CD4-positive, alpha-beta T cell (primary cell): ENCODE results near the gene TEN1. TPM values are rescaled to one million over a fixed set of nuclear protein-coding genes. Genes with fewer than 3 reads are reported as not detected.

Source experiments
- ATAC-seq: fragments of 200-7000 bp; cut with Tn5 transposase; one replicate; pipeline ENCODE4 v1.10.0; 2022; ENCODE audit warnings: mild to moderate bottlenecking; ENCODE audit not compliant: poor library complexity
- CTCF ChIA-PET: fragments of 350-600 bp; sonication (Branson Sonifier 250); formaldehyde crosslinking; loops from one replicate; lab custom pipeline; 2021; ENCODE audit warnings: antibody characterized with exemption, inconsistent platforms; lab: Charles Lee
- POLR2A ChIA-PET: fragments of 350-600 bp; sonication (Branson Sonifier 250); formaldehyde crosslinking; loops from one replicate; lab custom pipeline; 2021; ENCODE audit warnings: antibody characterized with exemption, inconsistent platforms; lab: Charles Lee
- DNase-seq, 14 experiments: peaks; one replicate each; pipeline ENCODE4 v3.0.0-alpha.2; 2013 to 2020; ENCODE audit warnings: mixed read lengths in 2 of 14
- H3K27ac ChIP-seq, 2 donors: one replicate each; pipeline versions ENCODE4 v1.5.1 to v1.7.0; 2013; ENCODE audit warnings: low read length in 2 of 2, low read depth in 1 of 2, mild to moderate bottlenecking in 1 of 2
- H3K27me3 ChIP-seq, 2 experiments: 1 replicate in 1 of 2; 2 replicates in 1 of 2; pipeline versions ENCODE4 v1.6.1 to v1.7.0; 2013; ENCODE audit warnings: low read length in 2 of 2, control low read depth in 1 of 2, mild to moderate bottlenecking in 1 of 2, moderate library complexity in 1 of 2; ENCODE audit not compliant: insufficient read depth in 2 of 2, control insufficient read depth in 1 of 2
- H3K36me3 ChIP-seq: one replicate; pipeline ENCODE4 v1.6.1; 2013; ENCODE audit warnings: low read length, control low read depth; ENCODE audit not compliant: insufficient read depth
- H3K4me1 ChIP-seq: one replicate; pipeline ENCODE4 v1.6.1; 2013; ENCODE audit warnings: low read length, control low read depth; ENCODE audit not compliant: insufficient read depth
- H3K4me3 ChIP-seq: one replicate; pipeline ENCODE4 v1.5.1; 2013; ENCODE audit warnings: mild to moderate bottlenecking, low read length, moderate library complexity
- H3K9me3 ChIP-seq, 2 experiments: 1 replicate in 1 of 2; 2 replicates in 1 of 2; pipeline versions ENCODE4 v1.6.1 to v1.7.0; 2013; ENCODE audit warnings: low read length in 2 of 2, mild to moderate bottlenecking in 2 of 2, control low read depth in 1 of 2, moderate library complexity in 1 of 2; ENCODE audit not compliant: control insufficient read depth in 1 of 2, insufficient read depth in 1 of 2
- H3K27ac Mint-ChIP-seq: one replicate; pipeline ENCODE4 v1.8.0; 2020; ENCODE audit warnings: mixed read lengths
- H3K27me3 Mint-ChIP-seq: one replicate; pipeline ENCODE4 v1.8.0; 2021; ENCODE audit warnings: mixed read lengths
- H3K36me3 Mint-ChIP-seq: one replicate; pipeline ENCODE4 v1.8.0; 2021; ENCODE audit warnings: low read depth, mixed read lengths
- H3K4me1 Mint-ChIP-seq: one replicate; pipeline ENCODE4 v1.8.0; 2021; ENCODE audit warnings: low read depth, mixed read lengths
- H3K4me3 Mint-ChIP-seq: one replicate; pipeline ENCODE4 v1.8.0; 2020; ENCODE audit warnings: mild to moderate bottlenecking, mixed read lengths
- H3K9me3 Mint-ChIP-seq: one replicate; pipeline ENCODE4 v1.8.0; 2020; ENCODE audit warnings: mixed read lengths
- CTCF ChIP-seq: fragments of 200-600 bp; IDR thresholded peaks from one replicate; pipeline ENCODE4 v1.8.0; 2022; ENCODE audit warnings: antibody characterized with exemption, mild to moderate bottlenecking
- intact Hi-C, 2 experiments: fragments of 100-400 bp; cut with DNase I in 1 of 2; cut with micrococcal nuclease in 1 of 2; formaldehyde crosslinking; loops; one replicate each; pipeline versions ENCODE4 v1.15.1 to v1.9.0; 2023 to 2025; cut with DNase I, micrococcal nuclease
- total RNA-seq, 174 experiments: library from RNA in 2 of 174; stranded (reverse) in 2 of 174; gene quantifications; one replicate each; pipeline ENCODE4 v1.2.3 and lab custom pipeline; 2021 to 2026

The TEN1 gene
- total RNA-seq, 2 experiments from 2014 or later, result 13.0 to 13.8 TPM

GRCh38 chr17:76014925-76015261 is 35.9 kb downstream of the TEN1 start:
- Histone ChIP-seq H3K9me3 (no peaks in the 10 kb centered on the region), H3K27me3 (no peaks in the 10 kb centered on the region), H3K4me3 (no peak overlapping the region), H3K4me1 (peaks cover 11% of the 10 kb centered on the region), H3K27ac (no peak overlapping the region), H3K36me3 (no peaks in the 10 kb centered on the region)
- Mint-ChIP-seq H3K4me1 (peaks cover 7% of the 10 kb centered on the region), H3K9me3 (no peaks in the 10 kb centered on the region), H3K27ac (no peak overlapping the region), H3K4me3 (no peak overlapping the region), H3K27me3 (no peaks in the 10 kb centered on the region), H3K36me3 (no peaks in the 10 kb centered on the region)
- TF ChIP-seq CTCF, result no peak
- CTCF ChIA-PET, result interaction anchor here (1.0 to 1.3 kb wide), 10 partner anchors 9 to 383 kb away, joined by 3 to 7 read pairs (median 4); partner anchors contain the start of genes CDK3, EXOC7 and UBALD2
- POLR2A ChIA-PET, result interaction anchor here (1.1 to 2.2 kb wide), 4 partner anchors 14 to 177 kb away, joined by 3 to 13 read pairs (median 5); partner anchors contain the start of gene EXOC7
- DNase-seq, result no peak
- intact Hi-C loops, result loop anchor here (1.0 to 5.0 kb wide), 6 partner anchors 42 to 382 kb away; partner anchors contain the start of gene EXOC7 (in 1 of the 2)
- ATAC-seq, result no peak

GRCh38 chr17:76017481-76018339 is 38.7 kb downstream of the TEN1 start:
- H3K4me1 Mint-ChIP-seq, result peaks cover 7% of the 10 kb centered on the region
- H3K27me3 Mint-ChIP-seq, result no peaks in the 10 kb centered on the region
- H3K4me3 ChIP-seq, result no peak overlapping the region
- no peak for DNase-seq
- no peak for TF ChIP-seq CTCF
- no peak overlapping the region for H3K4me3 Mint-ChIP-seq
- no peak overlapping the region for H3K27ac Mint-ChIP-seq
- no peaks in the 10 kb centered on the region for H3K9me3 Mint-ChIP-seq
- H3K36me3 ChIP-seq, result no peaks in the 10 kb centered on the region
- POLR2A ChIA-PET, result interaction anchor here (1.7 kb wide), 1 partner anchor 12 kb away, joined by 5 read pairs; no protein-coding TSS in a partner anchor
- CTCF ChIA-PET, result no interaction called here
- H3K36me3 Mint-ChIP-seq, result no peaks in the 10 kb centered on the region
- no peak for ATAC-seq
- no peak overlapping the region for H3K27ac ChIP-seq
- intact Hi-C loops, result no loop called here
- peaks cover 11% of the 10 kb centered on the region for H3K4me1 ChIP-seq
- H3K27me3 ChIP-seq, result no peaks in the 10 kb centered on the region
- H3K9me3 ChIP-seq, result no peaks in the 10 kb centered on the region

GRCh38 chr17:76018340-76018680 is 39.3 kb downstream of the TEN1 start:
- no peak for DNase-seq
- intact Hi-C loops, result no loop called here
- Mint-ChIP-seq H3K36me3 (no peaks in the 10 kb centered on the region), H3K4me1 (peaks cover 7% of the 10 kb centered on the region), H3K9me3 (no peaks in the 10 kb centered on the region), H3K27ac (no peak overlapping the region), H3K27me3 (no peaks in the 10 kb centered on the region), H3K4me3 (no peak overlapping the region)
- no peak for TF ChIP-seq CTCF
- Histone ChIP-seq H3K4me3 (no peak overlapping the region), H3K4me1 (peaks cover 11% of the 10 kb centered on the region), H3K36me3 (no peaks in the 10 kb centered on the region), H3K27ac (no peak overlapping the region), H3K27me3 (no peaks in the 10 kb centered on the region), H3K9me3 (no peaks in the 10 kb centered on the region)
- CTCF ChIA-PET, result no interaction called here
- ATAC-seq, result no peak
- POLR2A ChIA-PET, result interaction anchor here (1.7 kb wide), 1 partner anchor 11 kb away, joined by 5 read pairs; no protein-coding TSS in a partner anchor
